ENCODE results near the gene DUSP9. TPM values are rescaled to one million over a fixed set of nuclear protein-coding genes. Genes with fewer than 3 reads are reported as not detected.
A peak's percentile ranks its signal among the peaks of the same experiment; 100 is the strongest.

The DUSP9 gene
- total RNA-seq = under 1 TPM in 2 of 4 donors, not detected in 2; 0.19 to 0.48 TPM

- 38% methylated on average over 9 of the region's 53 CpGs for WGBS
- Histone ChIP-seq H3K9me3 (no peaks in the 10 kb centered on the region), H3K4me1 (peaks cover 32% of the 10 kb centered on the region), H3K27ac (no peak within 1 kb of the TSS), H3K4me3 (peak within 1 kb of the TSS; percentile 37), H3K27me3 (peaks cover 80% of the 10 kb centered on the region), H3K36me3 (no peaks in the 10 kb centered on the region)
- DNase-seq (ENCODE audit: low spot score in 2 of 2) = peak; percentile 15 to 46
- TF ChIP-seq POLR2A (IDR thresholded peaks at IDR 0.05) = no peak
- no peak for TF ChIP-seq POLR2AphosphoS5 (IDR thresholded peaks at IDR 0.05)
- TF ChIP-seq EP300 (IDR thresholded peaks at IDR 0.05) = no peak
- no peak for TF ChIP-seq CTCF (IDR thresholded peaks at IDR 0.05)
Measured at GRCh38 chrX:153646620-153647373, at the start of gene DUSP9. TSS of gene DUSP9 (plus strand) at chrX:153647203. CDS start at chrX:153647954, 751 bp downstream.

DNA sequence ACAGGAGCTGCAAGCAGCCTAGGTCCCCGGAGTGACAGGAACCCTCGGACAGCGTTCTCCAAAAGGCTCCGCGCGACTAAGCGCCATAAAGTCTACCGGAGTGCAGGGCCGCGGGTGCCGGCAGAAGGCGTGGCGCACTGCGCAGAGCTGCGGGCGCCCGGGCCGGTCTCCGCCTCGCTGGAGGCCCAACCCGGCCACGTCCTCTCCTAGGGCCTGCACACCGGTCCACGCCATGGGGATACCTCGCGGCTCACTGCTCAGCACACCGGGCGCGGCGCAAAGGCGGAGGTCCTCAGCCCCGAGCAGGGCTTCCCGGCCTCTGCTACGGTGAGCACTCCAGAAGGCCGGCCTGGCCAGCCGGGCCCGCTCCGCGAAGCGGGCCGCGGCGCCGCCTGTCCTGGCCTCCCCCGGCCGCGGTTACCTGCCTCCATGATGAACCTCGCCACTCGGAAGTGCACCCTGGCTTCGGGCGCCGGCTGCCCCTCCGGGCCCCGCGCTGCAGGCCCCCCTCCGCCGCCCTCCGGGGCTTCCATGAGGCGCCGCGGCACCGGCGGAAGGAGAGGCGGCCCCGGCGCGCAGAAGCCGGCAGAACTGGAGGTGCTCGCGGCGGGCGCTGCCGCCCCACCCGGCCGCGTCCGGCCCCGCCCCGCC, 48.3 kb upstream of the DUSP9 start, which contains the start of gene CCNQ:
Gene CCNQ (minus strand): TSS at position 599 of the 651 bp plus-strand sequence. CDS start 66 bp downstream, at position 533.
- Histone ChIP-seq H3K9me3 (no peaks in the 10 kb centered on the region), H3K4me1 (peaks cover 24% of the 10 kb centered on the region), H3K27me3 (no peaks in the 10 kb centered on the region), H3K27ac (peak within 1 kb of the TSS; percentile 64), H3K36me3 (peaks cover 7% of the 10 kb centered on the region), H3K4me3 (peak within 1 kb of the TSS; percentile 77)
- no peak for DNase-seq (ENCODE audit: low spot score in 2 of 2)
- TF ChIP-seq CTCF (IDR thresholded peaks at IDR 0.05) (no peak), POLR2AphosphoS5 (IDR thresholded peaks at IDR 0.05) (no peak)
- 11% methylated on average over 10 of the region's 79 CpGs for WGBS

- H3K9me3 ChIP-seq = no peaks in the 10 kb centered on the region
- TF ChIP-seq EP300 (IDR thresholded peaks at IDR 0.05) (no peak), POLR2A (IDR thresholded peaks at IDR 0.05) (no peak), POLR2AphosphoS5 (IDR thresholded peaks at IDR 0.05) (no peak), CTCF (IDR thresholded peaks at IDR 0.05) (no peak)
- H3K27ac ChIP-seq = peak overlapping the region; percentile 59
- no peaks in the 10 kb centered on the region for H3K27me3 ChIP-seq
- no peaks in the 10 kb centered on the region for H3K36me3 ChIP-seq
- peaks cover 24% of the 10 kb centered on the region for H3K4me1 ChIP-seq
- peak; percentile 85 for DNase-seq (ENCODE audit: low spot score in 2 of 2)
- WGBS = 36% methylated on average over 12 of the region's 79 CpGs
- H3K4me3 ChIP-seq = peak overlapping the region; percentile 77
Measured at GRCh38 chrX:153599192-153600031, 47.6 kb upstream of the DUSP9 start.

GRCh38 chrX:153600032-153600373, 47.0 kb upstream of the DUSP9 start:
- peak overlapping the region; percentile 77 for H3K4me3 ChIP-seq
- DNase-seq (ENCODE audit: low spot score in 2 of 2) = no peak
- peaks cover 24% of the 10 kb centered on the region for H3K4me1 ChIP-seq
- TF ChIP-seq CTCF (IDR thresholded peaks at IDR 0.05) = no peak
- TF ChIP-seq EP300 (IDR thresholded peaks at IDR 0.05) = no peak
- TF ChIP-seq POLR2AphosphoS5 (IDR thresholded peaks at IDR 0.05) = no peak
- TF ChIP-seq POLR2A (IDR thresholded peaks at IDR 0.05) = no peak
- H3K27ac ChIP-seq = no peak overlapping the region
- no peaks in the 10 kb centered on the region for H3K9me3 ChIP-seq
- 52% methylated on average over 2 of the region's 2 CpGs for WGBS
- H3K27me3 ChIP-seq = no peaks in the 10 kb centered on the region
- no peaks in the 10 kb centered on the region for H3K36me3 ChIP-seq
